GM19025 (cell line): ENCODE results near the gene SARS1.
"Not testable (repeated sequence)": the region's sequence is repeated elsewhere in the genome, so short reads cannot be mapped to it uniquely, and the experiment has no call there.

Experiments used
- ATAC-seq: cut with Tn5 transposase; IDR thresholded peaks from one replicate; pipeline ENCODE4 v1.9.1; 2021; ENCODE audit warnings: mild to moderate bottlenecking, low read depth, moderate library complexity; ENCODE audit not compliant: unreplicated experiment

SARS1 gene

DNA sequence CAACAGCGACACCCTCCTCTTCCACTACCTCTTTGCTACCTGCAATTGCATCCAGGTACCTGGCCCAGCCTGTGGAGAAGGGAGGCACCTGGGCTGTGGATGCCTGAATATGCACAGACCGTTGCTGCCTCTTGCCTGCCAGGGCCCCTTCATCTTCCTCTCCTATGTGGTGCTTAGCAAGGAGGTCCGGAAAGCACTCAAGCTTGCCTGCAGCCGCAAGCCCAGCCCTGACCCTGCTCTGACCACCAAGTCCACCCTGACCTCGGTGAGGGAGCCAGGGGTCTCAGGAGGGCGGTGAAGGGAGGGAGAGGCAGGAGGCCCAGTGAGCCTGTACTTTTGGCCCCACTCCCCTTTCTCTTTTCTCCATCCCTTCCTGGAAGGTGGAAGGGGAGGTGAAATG, 57.7 kb downstream of the SARS1 start:
- ATAC-seq: no peak

DNA sequence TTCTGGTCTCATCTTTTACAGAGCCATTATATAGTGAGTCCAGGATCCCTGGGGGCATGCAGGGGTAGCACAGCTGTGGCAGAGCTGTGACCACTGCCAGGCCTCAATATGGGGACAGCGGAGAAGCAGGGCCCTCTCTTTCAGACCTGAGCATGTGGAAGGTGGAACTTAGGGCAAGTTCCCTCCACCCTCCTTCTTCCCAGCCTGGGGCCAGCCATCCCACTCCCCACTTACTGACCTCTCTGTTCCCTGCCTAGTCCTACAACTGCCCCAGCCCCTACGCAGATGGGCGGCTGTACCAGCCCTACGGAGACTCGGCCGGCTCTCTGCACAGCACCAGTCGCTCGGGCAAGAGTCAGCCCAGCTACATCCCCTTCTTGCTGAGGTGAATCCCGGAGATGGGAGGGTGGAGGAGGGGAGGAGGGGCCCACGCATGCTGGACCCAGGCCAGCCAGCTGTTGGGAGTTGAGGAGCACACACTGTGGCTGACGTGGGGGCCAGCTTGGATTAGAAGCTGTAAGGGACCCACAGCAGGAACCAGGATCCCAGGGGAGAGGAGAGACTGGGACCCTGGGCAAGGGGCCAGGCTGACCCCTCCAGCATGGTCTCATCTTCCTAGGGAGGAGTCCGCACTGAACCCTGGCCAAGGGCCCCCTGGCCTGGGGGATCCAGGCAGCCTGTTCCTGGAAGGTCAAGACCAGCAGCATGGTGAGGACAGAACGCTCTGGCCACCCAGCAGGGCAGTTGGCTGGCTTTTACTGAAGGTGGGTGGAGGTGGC, 58.5 kb downstream of the SARS1 start:
- ATAC-seq: no peak

DNA sequence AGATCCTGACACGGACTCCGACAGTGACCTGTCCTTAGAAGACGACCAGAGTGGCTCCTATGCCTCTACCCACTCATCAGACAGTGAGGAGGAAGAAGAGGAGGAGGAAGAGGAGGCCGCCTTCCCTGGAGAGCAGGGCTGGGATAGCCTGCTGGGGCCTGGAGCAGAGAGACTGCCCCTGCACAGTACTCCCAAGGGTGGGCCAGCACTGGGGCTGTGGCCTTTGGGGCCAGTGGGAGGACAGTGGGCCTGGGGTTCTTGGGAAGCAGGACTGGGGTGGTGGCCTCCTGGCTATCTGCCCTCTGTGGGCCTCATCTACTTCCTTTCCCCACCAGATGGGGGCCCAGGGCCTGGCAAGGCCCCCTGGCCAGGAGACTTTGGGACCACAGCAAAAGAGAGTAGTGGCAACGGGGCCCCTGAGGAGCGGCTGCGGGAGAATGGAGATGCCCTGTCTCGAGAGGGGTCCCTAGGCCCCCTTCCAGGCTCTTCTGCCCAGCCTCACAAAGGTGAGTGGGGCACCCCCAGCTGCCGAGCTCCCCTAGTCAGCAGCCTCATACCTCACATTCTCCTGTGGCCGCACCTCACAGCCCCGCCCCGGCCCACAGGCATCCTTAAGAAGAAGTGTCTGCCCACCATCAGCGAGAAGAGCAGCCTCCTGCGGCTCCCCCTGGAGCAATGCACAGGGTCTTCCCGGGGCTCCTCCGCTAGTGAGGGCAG, 59.3 kb downstream of the SARS1 start:
- no peak for ATAC-seq

DNA sequence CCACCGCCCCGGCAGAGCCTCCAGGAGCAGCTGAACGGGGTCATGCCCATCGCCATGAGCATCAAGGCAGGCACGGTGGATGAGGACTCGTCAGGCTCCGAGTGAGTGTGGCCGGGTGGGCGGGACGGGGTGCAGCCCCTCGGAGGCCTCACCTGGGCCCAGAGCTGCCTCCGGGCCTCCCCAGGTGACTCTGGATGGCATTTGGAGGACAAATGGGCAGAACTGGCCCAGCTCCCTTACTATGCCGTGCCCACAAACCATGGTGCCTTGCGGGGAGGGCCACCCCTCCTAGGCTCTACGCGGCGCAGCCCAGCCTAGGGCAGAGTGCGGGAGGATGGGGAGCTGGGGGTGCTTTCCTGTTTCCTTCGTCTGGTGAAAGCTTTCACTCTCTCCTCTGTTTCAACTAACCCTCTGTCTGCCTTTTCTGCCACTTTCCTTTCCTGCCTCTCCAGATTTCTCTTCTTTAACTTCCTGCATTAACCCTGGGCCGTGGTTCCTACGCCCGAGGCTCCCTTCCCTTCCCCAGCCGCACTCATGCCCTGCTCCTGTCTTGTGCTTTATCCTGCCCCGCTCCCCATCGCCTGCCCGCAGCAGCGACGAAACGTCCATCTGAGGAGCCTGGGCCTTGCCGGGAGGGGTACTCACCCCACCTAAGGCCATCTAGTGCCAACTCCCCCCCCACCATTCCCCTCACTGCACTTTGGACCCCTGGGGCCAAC, 60.0 kb downstream of the SARS1 start:
- ATAC-seq: no peak

DNA sequence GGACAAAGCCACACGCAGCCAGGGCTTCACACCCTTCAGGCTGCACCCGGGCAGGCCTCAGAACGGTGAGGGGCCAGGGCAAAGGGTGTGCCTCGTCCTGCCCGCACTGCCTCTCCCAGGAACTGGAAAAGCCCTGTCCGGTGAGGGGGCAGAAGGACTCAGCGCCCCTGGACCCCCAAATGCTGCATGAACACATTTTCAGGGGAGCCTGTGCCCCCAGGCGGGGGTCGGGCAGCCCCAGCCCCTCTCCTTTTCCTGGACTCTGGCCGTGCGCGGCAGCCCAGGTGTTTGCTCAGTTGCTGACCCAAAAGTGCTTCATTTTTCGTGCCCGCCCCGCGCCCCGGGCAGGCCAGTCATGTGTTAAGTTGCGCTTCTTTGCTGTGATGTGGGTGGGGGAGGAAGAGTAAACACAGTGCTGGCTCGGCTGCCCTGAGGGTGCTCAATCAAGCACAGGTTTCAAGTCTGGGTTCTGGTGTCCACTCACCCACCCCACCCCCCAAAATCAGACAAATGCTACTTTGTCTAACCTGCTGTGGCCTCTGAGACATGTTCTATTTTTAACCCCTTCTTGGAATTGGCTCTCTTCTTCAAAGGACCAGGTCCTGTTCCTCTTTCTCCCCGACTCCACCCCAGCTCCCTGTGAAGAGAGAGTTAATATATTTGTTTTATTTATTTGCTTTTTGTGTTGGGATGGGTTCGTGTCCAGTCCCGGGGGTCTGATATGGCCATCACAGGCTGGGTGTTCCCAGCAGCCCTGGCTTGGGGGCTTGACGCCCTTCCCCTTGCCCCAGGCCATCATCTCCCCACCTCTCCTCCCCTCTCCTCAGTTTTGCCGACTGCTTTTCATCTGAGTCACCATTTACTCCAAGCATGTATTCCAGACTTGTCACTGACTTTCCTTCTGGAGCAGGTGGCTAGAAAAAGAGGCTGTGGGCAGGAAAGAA, 61.1 kb downstream of the SARS1 start:
- no peak for ATAC-seq

DNA sequence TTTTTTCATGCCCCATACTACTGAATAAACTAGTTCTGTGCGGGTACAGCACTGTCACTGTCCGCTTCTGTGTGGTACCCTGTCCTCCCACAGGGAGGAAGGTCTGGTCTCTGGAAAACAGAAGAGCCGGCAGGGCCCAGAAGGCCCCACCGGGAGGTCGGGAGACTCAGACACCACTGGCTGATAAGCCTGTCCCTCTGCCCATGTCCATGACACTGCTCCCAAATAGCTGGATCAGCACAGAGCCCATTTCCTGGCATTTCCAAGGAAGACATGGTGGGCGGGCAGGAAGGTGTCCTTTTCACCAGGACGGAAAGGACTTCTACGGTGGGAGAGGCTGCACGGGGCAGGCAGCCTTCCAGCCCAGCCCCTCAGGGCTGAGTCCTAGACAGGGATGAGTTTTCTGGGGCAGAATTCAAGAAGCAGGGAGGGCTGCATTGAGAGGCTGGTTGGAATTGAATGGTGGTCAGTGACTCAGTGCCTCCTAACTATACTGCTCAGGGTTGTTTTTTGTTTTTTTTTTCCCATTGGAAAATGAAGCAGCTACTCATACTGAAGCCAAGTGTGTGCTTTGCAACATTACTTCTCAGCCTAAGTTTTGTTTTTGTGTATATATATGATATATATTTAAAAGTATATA, 62.1 kb downstream of the SARS1 start:
- ATAC-seq: no peak

DNA sequence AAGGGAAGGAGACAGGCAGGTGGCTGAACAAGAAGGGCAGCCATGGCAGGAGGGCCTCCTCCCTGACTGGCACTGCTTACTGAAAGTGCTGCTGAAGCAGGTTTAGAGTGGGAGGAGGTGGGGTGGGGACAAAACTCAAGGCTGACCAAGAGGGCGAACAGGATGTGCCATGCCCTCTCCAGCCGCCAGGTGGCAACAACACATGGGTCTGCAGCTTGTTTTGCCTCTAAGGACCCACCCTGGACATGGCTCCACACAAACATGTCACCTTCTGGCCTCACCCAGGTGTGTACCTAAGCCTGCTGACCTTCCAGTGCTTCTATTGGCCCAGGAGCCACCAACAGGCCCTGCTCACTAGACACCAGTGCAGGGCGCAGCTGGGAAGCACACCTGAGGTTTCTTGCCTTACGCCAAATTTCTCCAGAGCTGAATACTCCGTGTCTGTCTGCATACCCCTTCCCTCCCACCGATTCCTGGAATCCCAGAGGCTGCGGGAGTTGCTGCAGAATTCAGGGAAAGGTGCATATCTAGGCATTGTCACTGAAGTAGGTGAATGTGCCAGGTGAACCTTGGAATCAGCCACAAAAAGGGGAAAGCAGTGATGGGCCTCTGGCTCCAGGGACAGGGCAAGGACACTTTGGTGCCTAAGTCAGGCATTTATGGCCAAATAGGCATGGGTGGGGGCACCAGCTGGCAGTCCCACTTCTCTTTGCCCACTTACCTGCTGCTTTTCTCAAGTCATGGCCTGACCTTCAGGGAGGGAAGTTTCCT, 63.9 kb downstream of the SARS1 start:
- peak; percentile 78 for ATAC-seq

DNA sequence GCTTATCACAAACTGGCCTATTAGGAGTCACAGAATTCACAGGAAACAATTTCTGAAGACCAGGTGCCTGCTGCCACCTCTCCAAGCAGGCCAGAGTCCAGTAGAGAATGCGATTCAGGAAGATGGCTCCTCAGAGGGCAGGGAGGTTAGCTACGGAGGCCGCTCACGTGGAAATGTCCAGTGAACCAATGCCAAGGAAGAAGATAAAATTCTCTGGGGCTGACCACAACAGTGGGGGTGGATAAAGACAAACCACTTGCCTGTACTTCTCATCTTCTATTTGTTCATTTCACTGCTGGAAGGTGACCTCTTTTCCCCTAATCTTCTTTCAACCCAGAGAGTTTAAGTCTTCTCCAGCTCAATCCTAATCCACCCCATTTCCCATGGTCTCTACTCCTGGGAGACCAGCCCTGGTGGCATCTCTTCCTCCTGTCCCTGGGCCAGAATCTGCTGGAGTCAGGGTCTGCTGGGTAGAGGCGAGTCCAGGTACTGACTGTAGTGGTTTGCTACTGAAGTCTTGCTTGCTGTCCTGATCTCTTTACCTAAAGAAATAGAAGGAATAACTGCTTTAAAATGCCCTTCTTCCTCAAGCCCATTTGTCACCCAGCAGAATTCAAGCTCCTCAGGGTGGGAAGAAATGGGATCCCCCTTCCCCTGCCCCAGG, 66.0 kb downstream of the SARS1 start:
- ATAC-seq: no peak

DNA sequence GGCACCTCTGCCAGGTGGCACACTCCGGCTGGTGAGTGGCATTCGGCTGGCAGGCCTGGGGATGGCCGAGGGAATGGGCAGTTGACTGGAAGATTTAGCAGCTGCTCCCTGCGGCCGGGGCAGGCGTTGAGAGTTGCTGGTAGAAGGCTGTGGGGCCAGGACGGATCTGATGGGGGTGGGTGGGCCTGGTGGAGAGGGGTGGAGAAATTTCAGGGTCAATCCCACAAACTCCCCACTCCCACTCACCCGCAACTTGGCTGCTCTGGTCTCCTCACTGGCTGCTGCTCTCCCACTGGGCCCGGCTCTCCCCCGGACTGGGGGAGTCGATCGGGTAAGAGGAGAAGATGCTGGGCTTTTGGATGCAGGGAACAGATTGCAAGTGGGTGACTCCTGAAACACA, 67.1 kb downstream of the SARS1 start:
- ATAC-seq: no peak

DNA sequence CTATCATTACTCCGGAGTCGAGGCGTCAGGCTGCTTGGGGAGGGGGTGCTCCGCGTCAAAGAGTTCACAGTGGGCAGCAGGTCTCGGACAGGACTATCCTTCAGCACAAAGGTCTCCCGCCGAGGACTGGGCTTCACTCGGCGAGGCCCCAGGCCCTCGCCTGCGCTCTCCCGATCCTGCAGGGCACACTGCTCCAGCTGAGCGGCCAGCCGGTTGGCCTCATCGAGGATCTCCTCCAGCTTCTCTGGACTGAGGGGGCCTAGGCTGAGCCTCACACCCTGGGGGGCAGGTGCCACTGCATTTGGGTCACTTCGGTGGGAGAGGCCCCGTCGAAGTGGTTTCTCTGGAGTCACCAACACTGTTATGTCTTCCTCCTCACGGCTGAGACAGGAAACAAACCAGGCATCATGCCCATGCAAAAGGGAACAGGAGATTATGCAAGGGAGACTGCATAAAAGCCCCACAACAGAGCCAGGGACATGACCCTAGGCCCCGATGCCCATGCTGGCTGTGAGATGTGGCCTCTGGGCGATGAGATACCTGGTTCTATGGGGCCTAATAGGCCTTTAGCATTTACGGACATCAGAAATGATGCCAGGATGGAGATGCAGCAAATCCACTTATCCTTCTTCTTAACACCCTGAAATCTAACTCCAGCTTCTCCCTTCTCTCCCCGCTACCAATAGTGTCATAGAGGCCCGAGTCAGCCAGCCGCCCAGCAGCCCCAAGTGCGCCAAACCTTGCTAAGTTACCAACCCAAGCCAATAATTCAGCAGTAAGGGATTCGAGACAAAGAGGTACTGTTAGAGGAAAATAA, 68.2 kb downstream of the SARS1 start:
- ATAC-seq: no peak

DNA sequence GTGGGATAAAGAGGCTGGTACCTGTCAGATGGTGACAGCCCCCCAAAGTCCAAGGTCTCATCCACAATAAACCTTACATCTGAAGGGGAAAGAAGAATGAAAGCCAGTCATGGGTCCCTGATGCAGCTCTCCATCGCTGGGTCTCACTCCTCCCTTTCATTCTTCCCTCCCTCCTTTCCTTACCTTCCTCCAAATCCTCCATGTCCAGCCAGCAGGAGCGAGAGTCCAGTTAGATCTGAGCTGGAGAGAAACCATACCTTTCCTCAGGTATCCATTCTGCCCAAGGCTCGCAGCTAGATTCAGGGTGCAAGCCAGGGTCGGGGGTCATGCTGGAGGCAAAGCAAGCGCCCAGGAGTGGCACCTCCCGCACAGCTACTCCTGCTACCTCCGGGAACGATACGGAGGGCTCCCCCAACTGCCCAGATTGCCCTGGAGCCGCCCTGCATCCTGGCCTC, 68.8 kb downstream of the SARS1 start:
- no peak for ATAC-seq

DNA sequence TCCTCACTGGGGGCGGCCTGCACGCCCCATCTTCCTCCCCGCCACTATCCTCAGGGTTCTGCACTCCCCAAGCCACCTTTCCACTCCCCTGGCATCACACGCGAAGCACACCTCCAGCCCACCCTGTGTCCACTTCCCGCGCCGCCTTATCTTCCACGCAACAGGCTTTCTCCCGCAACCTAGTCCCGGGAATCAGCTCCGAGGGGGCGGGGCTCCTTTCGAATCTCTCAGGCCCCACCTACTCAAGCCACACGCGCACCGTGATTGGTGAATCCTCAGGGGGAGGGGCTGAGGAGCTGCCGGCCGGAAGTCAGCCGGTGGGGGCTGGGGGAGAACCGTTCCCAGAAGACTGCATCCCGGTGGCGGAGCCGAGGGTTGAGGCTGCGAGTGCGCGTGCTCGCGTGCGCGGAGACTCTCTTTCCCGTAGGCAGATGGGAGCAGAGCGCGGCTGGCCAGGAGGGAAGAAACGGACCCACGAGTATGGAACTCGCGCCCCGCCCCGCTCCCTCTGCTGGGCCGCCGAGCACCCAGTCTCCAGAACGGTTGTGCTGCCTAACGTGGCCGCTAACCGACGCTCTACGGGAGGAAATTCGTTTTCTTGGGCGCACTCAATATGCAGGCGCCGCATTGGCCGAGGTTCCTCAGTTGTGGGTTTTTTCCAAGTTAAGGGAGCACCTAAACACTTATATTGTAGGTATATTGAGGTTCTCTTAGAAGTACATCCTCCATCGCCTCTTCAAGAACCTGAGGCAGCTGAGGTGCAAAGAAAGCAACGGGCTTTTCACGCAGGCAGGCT, 69.4 kb downstream of the SARS1 start, which contains the start of gene PSRC1:
Gene PSRC1, minus strand, starts transcription at position 194 of the 796 bp plus-strand sequence.
- ATAC-seq: peak; percentile 97

DNA sequence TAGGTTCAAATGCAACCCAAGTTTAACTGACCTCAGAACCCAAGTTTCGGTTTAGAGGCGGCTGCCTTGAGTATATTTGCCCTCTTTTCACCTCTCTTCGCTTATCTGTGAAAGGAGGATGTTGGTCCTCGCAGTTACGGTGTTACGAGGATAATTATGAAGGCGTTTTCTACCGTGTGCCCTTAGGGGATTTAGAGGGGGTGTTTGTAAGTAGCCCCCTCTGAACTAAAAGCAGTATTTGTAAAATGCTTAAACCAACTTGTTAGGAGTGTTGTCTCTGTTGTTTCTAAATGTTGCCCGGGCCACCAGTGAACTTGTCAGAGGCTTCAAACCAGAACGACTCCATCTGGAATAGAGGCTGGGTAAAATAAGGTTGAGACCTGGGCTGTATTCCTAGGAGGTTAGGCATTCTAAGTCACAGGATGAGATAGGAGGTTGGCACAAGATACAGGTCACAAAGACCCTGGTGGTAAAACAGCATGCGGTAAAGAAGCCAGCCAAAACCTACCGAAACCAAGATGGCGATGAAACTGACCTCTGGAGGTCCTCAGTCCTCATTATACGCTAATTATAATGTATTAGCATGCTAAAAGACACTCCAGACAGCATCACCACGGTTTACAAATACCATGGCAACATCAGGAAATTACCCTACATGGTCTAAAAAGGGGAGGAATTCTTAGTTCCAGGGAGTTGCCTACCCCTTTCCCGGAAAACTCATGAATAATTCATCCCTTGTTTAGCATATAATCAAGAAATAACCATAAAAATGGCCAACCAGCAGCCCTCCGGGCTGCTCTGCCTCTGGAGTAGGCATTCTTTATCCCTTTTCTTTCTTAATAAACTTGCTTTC, 70.3 kb downstream of the SARS1 start:
- ATAC-seq: peak; percentile 11

DNA sequence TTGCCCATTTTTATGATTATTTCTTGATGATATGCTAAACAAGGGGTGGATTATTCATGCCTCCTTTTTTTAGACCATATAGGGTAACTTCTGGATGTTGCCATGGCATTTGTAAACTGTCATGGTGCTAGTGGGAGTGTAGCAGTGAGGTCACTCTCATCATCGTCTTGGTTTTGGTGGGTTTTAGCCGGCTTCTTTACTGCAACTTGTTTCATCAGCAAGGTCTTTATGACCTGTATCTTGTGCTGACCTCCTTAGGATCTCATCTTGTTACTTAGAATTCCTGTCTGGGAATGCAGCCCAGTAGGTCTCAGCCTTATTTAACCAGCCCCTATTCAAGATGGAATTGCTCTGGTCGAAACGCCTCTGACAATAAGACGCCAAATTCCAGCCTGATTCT, 73.0 kb downstream of the SARS1 start:
- not testable (repeated sequence) for ATAC-seq
